Nephron progenitor cell (in vitro differentiated cells): ENCODE results near the gene GRAMD2B.
A peak's percentile ranks its signal among the peaks of the same experiment; 100 is the strongest.

ENCODE experiments used
- DNase-seq: peaks from one replicate; pipeline ENCODE4 v3.0.0; 2021
- H3K27ac Mint-ChIP-seq: 2 replicates; pipeline ENCODE4 v1.8.0; 2021; ENCODE audit warnings: mild to moderate bottlenecking, moderate library complexity, mixed read lengths
- H3K27me3 Mint-ChIP-seq: 2 replicates; pipeline ENCODE4 v1.8.0; 2021; ENCODE audit warnings: mild to moderate bottlenecking, low read depth, mixed read lengths; ENCODE audit not compliant: poor library complexity
- H3K36me3 Mint-ChIP-seq: 2 replicates; pipeline ENCODE4 v1.8.0; 2021; ENCODE audit warnings: low read depth, mixed read lengths
- H3K4me1 Mint-ChIP-seq: 2 replicates; pipeline ENCODE4 v1.8.0; 2021; ENCODE audit warnings: mixed read lengths
- H3K4me3 Mint-ChIP-seq: 2 replicates; pipeline ENCODE4 v1.8.0; 2021; ENCODE audit warnings: mild to moderate bottlenecking, moderate library complexity, mixed read lengths
- H3K9me3 Mint-ChIP-seq: 2 replicates; pipeline ENCODE4 v1.8.0; 2021; ENCODE audit warnings: mild to moderate bottlenecking, moderate library complexity, mixed read lengths
- CTCF ChIP-seq: fragments of 200-600 bp; sonication (generic); IDR thresholded peaks from 2 replicates; pipeline ENCODE4 v1.5.0; 2021; ENCODE audit warnings: antibody characterized with exemption

The GRAMD2B gene

GRCh38 chr5:126461838-126462237 lies 38.6 kb downstream of the GRAMD2B start:
- H3K4me1 Mint-ChIP-seq: peaks cover 27% of the 10 kb centered on the region
- H3K4me3 Mint-ChIP-seq: no peak overlapping the region
- TF ChIP-seq CTCF: no peak
- H3K27me3 Mint-ChIP-seq: peaks cover 22% of the 10 kb centered on the region
- no peak overlapping the region for H3K27ac Mint-ChIP-seq
- DNase-seq: no peak
- no peaks in the 10 kb centered on the region for H3K9me3 Mint-ChIP-seq
- H3K36me3 Mint-ChIP-seq: peaks cover 14% of the 10 kb centered on the region

- no peak for TF ChIP-seq CTCF
- DNase-seq: peak; percentile 19
- Mint-ChIP-seq H3K27me3 (peaks cover 20% of the 10 kb centered on the region), H3K9me3 (no peaks in the 10 kb centered on the region), H3K27ac (peak overlapping the region; percentile 51), H3K36me3 (peaks cover 13% of the 10 kb centered on the region), H3K4me3 (peak overlapping the region; percentile 39), H3K4me1 (peaks cover 27% of the 10 kb centered on the region)
Observed at GRCh38 chr5:126462239-126463014, 39.2 kb downstream of the GRAMD2B start.

- no peak for DNase-seq
- Mint-ChIP-seq H3K27me3 (peaks cover 20% of the 10 kb centered on the region), H3K4me3 (no peak overlapping the region), H3K4me1 (peaks cover 27% of the 10 kb centered on the region), H3K27ac (no peak overlapping the region), H3K36me3 (peaks cover 9% of the 10 kb centered on the region), H3K9me3 (no peaks in the 10 kb centered on the region)
- no peak for TF ChIP-seq CTCF
Observed at GRCh38 chr5:126464016-126464415, 40.8 kb downstream of the GRAMD2B start.

GRCh38 chr5:126464959-126465358 lies 41.8 kb downstream of the GRAMD2B start:
- H3K27me3 Mint-ChIP-seq: peaks cover 18% of the 10 kb centered on the region
- DNase-seq: no peak
- TF ChIP-seq CTCF: no peak
- H3K9me3 Mint-ChIP-seq: no peaks in the 10 kb centered on the region
- no peak overlapping the region for H3K4me3 Mint-ChIP-seq
- H3K4me1 Mint-ChIP-seq: peaks cover 27% of the 10 kb centered on the region
- H3K27ac Mint-ChIP-seq: peak overlapping the region; percentile 37
- peaks cover 9% of the 10 kb centered on the region for H3K36me3 Mint-ChIP-seq

GRCh38 chr5:126468091-126468490 lies 44.9 kb downstream of the GRAMD2B start:
- peaks cover 15% of the 10 kb centered on the region for H3K36me3 Mint-ChIP-seq
- DNase-seq: no peak
- H3K27me3 Mint-ChIP-seq: peaks cover 14% of the 10 kb centered on the region
- no peak for TF ChIP-seq CTCF
- no peak overlapping the region for H3K4me3 Mint-ChIP-seq
- H3K9me3 Mint-ChIP-seq: no peaks in the 10 kb centered on the region
- H3K4me1 Mint-ChIP-seq: peaks cover 27% of the 10 kb centered on the region
- H3K27ac Mint-ChIP-seq: no peak overlapping the region
